Midbrain (tissue), 1 donor: ENCODE data around the gene STK32B.
"Not testable (repeated sequence)": the region's sequence is repeated elsewhere in the genome, so short reads cannot be mapped to it uniquely, and the experiment has no call there.

Source experiments
- DNase-seq: peaks from one replicate; lab custom pipeline; 2025; lab: John Stamatoyannopoulos, UW

The STK32B gene

GRCh38 chr4:5395781-5396180 is 344.5 kb downstream of the STK32B start:
- no peak for DNase-seq

GRCh38 chr4:5398056-5398455 is 346.8 kb downstream of the STK32B start:
- no peak for DNase-seq

GRCh38 chr4:5399124-5399523 is 347.8 kb downstream of the STK32B start:
- DNase-seq, result no peak

- no peak for DNase-seq
Observed at GRCh38 chr4:5399790-5400421, 348.6 kb downstream of the STK32B start.

- no peak for DNase-seq
Observed at GRCh38 chr4:5403746-5404497, 352.6 kb downstream of the STK32B start.

GRCh38 chr4:5409237-5409636 is 358.0 kb downstream of the STK32B start:
- DNase-seq, result no peak

GRCh38 chr4:5409972-5410618 is 358.8 kb downstream of the STK32B start:
- no peak for DNase-seq

GRCh38 chr4:5412296-5412695 is 361.0 kb downstream of the STK32B start:
- DNase-seq, result no peak

- no peak for DNase-seq
Observed at GRCh38 chr4:5412751-5413150, 361.5 kb downstream of the STK32B start.

- no peak for DNase-seq
Observed at GRCh38 chr4:5416637-5417036, 365.4 kb downstream of the STK32B start.

GRCh38 chr4:5420266-5420665 is 369.0 kb downstream of the STK32B start:
- no peak for DNase-seq

GRCh38 chr4:5421416-5421815 is 370.1 kb downstream of the STK32B start:
- DNase-seq, result no peak

GRCh38 chr4:5422195-5422594 is 370.9 kb downstream of the STK32B start:
- no peak for DNase-seq

GRCh38 chr4:5423670-5424069 is 372.4 kb downstream of the STK32B start:
- DNase-seq, result no peak

- no peak for DNase-seq
Observed at GRCh38 chr4:5424211-5424610, 372.9 kb downstream of the STK32B start.

- DNase-seq, result no peak
Observed at GRCh38 chr4:5424901-5425300, 373.6 kb downstream of the STK32B start.

GRCh38 chr4:5429747-5430146 is 378.5 kb downstream of the STK32B start:
- no peak for DNase-seq

- no peak for DNase-seq
Observed at GRCh38 chr4:5433196-5433595, 381.9 kb downstream of the STK32B start.

- DNase-seq, result no peak
Observed at GRCh38 chr4:5435201-5435600, 383.9 kb downstream of the STK32B start.

- no peak for DNase-seq
Observed at GRCh38 chr4:5435823-5436222, 384.5 kb downstream of the STK32B start.

GRCh38 chr4:5443976-5444802 is 392.9 kb downstream of the STK32B start:
- not testable (repeated sequence) for DNase-seq

GRCh38 chr4:5444918-5445517 is 393.7 kb downstream of the STK32B start:
- no peak for DNase-seq
